ENCODE results near the gene CYP27A1. TPM values are rescaled to one million over a fixed set of nuclear protein-coding genes. Genes with fewer than 3 reads are reported as not detected.

Gene CYP27A1
- total and polyA plus RNA-seq, 2 of the 4 experiments (the other 2 are of a cell fraction): 5.2 to 5.3 TPM

DNA sequence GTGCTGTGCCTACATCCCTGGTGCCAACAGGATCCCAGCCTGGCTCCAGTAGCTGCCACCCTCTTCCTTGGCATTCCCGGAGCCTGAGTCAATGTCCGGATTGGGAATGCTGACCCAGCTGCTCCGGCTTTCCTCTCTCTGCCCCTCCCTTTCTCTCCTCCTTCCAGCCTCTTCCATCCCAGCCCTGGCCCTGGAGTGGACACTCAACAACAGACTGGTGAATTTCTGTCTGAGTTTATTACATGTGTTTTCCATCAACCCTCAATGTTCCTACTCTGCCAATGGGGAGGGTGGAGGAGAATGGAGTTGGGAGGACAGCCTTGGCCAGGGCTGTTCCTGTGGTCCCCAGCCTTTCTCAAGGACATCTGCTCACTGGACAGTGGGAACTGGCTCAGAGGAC, 50.6 kb downstream of the CYP27A1 start:
- Histone ChIP-seq H3K9ac (ENCODE audit: low read depth, low read length) (no peak overlapping the region), H3K4me3 (ENCODE audit: insufficient read depth, low read depth, low read length) (no peak overlapping the region), H3K27ac (ENCODE audit: insufficient read depth, low read length) (no peak overlapping the region), H3K4ac (ENCODE audit: low read depth, low read length) (no peak overlapping the region), H3K23ac (ENCODE audit: low read depth, low read length) (no peak overlapping the region), H2AK9ac (replicated peaks; ENCODE audit: low read depth, low read length, poor library complexity) (no peak overlapping the region), H3K27me3 (ENCODE audit: control insufficient read depth, insufficient read depth, low read length) (peaks cover 64% of the 10 kb centered on the region), H2AK5ac (ENCODE audit: low read depth, low read length) (no peak overlapping the region), H2BK20ac (ENCODE audit: low read depth, low read length) (no peak overlapping the region), H3K4me1 (ENCODE audit: control insufficient read depth, insufficient read depth, low read length) (no peaks in the 10 kb centered on the region), H2BK120ac (ENCODE audit: low read depth, low read length) (no peak overlapping the region), H4K5ac (ENCODE audit: low read depth, low read length) (no peak overlapping the region), H3K9me3 (ENCODE audit: control insufficient read depth, insufficient read depth, low read length) (0 out of 2 replicates have a peak, but pooled peaks cover 1% of the 10 kb centered on the region), H2AFZ (replicated peaks; ENCODE audit: low read length, poor library complexity) (no peak overlapping the region), H3K4me2 (ENCODE audit: low read depth, low read length) (no peak overlapping the region), H4K91ac (ENCODE audit: insufficient read depth, low read depth, low read length) (no peak overlapping the region), H3K9me1 (ENCODE audit: insufficient read depth, low read length) (no peaks in the 10 kb centered on the region; the same call in 1 of the 2 replicates), H2BK5ac (ENCODE audit: low read depth, low read length, poor library complexity, severe bottlenecking) (no peak overlapping the region), H3K36me3 (ENCODE audit: control insufficient read depth, insufficient read depth, low read length) (no peaks in the 10 kb centered on the region), H2BK15ac (ENCODE audit: low read depth, low read length) (no peak overlapping the region), H4K8ac (ENCODE audit: low read depth in 2 of 2, low read length in 2 of 2) (no peak overlapping the region), H3K79me1 (ENCODE audit: low read depth in 1 of 2, low read length in 2 of 2) (no peaks in the 10 kb centered on the region), H4K20me1 (ENCODE audit: insufficient read depth, low read length) (no peaks in the 10 kb centered on the region), H3K18ac (ENCODE audit: low read depth, low read length) (no peak overlapping the region), H3K56ac (ENCODE audit: extremely low read depth, insufficient read depth, low read length) (no peak overlapping the region), H3K14ac (replicated peaks; ENCODE audit: low read depth, low read length) (no peak overlapping the region)
- DNase-seq (no peak), ATAC-seq (ENCODE audit: low read depth) (no peak)
- BruUV-seq (replicated peaks): no TSS peak
- in situ Hi-C loops (cut with MboI; ENCODE audit: low sequenced_read_pairs) (no loop called here), dilution Hi-C loops (cut with HindIII; ENCODE audit: low sequenced_read_pairs, unreplicated experiment) (no loop called here), intact Hi-C loops (cut with micrococcal nuclease) (no loop called here)
- WGBS, 2 experiments (ENCODE audit: extremely low coverage in 2 of 2, insufficient read length in 1 of 2): no CpG with 5 or more reads among the region's 3 CpGs
- no peak for TF ChIP-seq BHLHE40 (IDR thresholded peaks at IDR 0.05; ENCODE audit: low read depth, low read length)
- TF ChIP-seq, protein P1, sequence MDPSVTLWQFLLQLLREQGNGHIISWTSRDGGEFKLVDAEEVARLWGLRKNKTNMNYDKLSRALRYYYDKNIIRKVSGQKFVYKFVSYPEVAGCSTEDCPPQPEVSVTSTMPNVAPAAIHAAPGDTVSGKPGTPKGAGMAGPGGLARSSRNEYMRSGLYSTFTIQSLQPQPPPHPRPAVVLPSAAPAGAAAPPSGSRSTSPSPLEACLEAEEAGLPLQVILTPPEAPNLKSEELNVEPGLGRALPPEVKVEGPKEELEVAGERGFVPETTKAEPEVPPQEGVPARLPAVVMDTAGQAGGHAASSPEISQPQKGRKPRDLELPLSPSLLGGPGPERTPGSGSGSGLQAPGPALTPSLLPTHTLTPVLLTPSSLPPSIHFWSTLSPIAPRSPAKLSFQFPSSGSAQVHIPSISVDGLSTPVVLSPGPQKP (IDR thresholded peaks at IDR 0.05; ENCODE audit: borderline replicate concordance, low read depth, low read length): no peak
- TF ChIP-seq RAD21 (IDR thresholded peaks at IDR 0.05; ENCODE audit: low read length): no peak
- no peak for TF ChIP-seq FOS (IDR thresholded peaks at IDR 0.05; ENCODE audit: low read depth, low read length)
- no peak for TF ChIP-seq CEBPB (IDR thresholded peaks at IDR 0.05; ENCODE audit: low read depth, low read length)
- no peak for TF ChIP-seq MXI1 (IDR thresholded peaks at IDR 0.05; ENCODE audit: borderline replicate concordance, low read depth, low read length)
- TF ChIP-seq RFX5 (IDR thresholded peaks at IDR 0.05; ENCODE audit: low read depth, low read length): no peak
- TF ChIP-seq, protein P2, sequence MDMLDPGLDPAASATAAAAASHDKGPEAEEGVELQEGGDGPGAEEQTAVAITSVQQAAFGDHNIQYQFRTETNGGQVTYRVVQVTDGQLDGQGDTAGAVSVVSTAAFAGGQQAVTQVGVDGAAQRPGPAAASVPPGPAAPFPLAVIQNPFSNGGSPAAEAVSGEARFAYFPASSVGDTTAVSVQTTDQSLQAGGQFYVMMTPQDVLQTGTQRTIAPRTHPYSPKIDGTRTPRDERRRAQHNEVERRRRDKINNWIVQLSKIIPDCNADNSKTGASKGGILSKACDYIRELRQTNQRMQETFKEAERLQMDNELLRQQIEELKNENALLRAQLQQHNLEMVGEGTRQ (IDR thresholded peaks at IDR 0.05; ENCODE audit: low read depth, low read length): no peak
- TF ChIP-seq MAFK (IDR thresholded peaks at IDR 0.05; ENCODE audit: low read depth, low read length): no peak
- TF ChIP-seq SMC3 (IDR thresholded peaks at IDR 0.05; ENCODE audit: low read depth, low read length): no peak
- TF ChIP-seq POLR2A (IDR thresholded peaks at IDR 0.05; ENCODE audit: low read depth, low read length): no peak
- TF ChIP-seq NFE2L2 (IDR thresholded peaks at IDR 0.05; ENCODE audit: low read depth, low read length): no peak
- TF ChIP-seq, protein P3, sequence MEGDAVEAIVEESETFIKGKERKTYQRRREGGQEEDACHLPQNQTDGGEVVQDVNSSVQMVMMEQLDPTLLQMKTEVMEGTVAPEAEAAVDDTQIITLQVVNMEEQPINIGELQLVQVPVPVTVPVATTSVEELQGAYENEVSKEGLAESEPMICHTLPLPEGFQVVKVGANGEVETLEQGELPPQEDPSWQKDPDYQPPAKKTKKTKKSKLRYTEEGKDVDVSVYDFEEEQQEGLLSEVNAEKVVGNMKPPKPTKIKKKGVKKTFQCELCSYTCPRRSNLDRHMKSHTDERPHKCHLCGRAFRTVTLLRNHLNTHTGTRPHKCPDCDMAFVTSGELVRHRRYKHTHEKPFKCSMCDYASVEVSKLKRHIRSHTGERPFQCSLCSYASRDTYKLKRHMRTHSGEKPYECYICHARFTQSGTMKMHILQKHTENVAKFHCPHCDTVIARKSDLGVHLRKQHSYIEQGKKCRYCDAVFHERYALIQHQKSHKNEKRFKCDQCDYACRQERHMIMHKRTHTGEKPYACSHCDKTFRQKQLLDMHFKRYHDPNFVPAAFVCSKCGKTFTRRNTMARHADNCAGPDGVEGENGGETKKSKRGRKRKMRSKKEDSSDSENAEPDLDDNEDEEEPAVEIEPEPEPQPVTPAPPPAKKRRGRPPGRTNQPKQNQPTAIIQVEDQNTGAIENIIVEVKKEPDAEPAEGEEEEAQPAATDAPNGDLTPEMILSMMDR (conservative IDR thresholded peaks at IDR 0.05; ENCODE audit: low read depth, low read length): no peak
- no peak for TF ChIP-seq CHD1 (IDR thresholded peaks at IDR 0.05; ENCODE audit: low read depth, low read length)
- TF ChIP-seq MAZ (IDR thresholded peaks at IDR 0.05; ENCODE audit: borderline replicate concordance, low read depth, low read length): no peak
- POLR2A ChIA-PET (ENCODE audit: unreplicated experiment): no interaction called here
- CTCF ChIA-PET: interaction anchor here (0.6 to 1.1 kb wide), 2 partner anchors 122 to 123 kb away, joined by 3 read pairs; partner anchors contain the start of gene TTLL4

All from IMR-90 (cell line).